ENCODE measurements around the gene STK32A.

DNA sequence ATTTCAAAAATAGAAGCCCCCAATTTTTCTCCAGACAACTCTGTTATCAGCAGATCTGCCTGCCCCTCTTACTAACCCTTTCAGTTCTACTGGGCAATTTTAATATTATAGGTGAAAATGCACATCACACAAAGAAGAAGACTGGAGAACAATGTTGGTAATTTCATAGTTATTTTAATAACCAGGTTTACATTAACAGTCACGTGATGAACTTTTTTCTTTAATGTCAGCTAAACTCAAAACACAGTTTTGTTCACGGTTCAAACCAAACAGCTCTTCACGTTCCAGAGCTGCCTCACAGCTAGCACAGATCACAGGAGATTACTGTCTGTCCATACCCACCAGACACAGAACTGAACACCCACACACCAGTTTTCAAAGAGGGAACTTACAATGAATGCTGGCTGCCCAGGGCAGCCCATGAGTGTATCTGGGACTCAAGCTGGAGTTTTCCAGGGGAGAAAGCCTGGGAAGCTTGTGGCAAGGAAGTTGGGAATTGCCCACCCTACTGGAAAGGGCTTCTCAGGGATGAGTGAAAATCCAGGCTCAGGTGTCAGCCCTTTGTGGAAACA lies 155.9 kb downstream of the STK32A start:
- TF ChIP-seq POLR2A (IDR thresholded peaks at IDR 0.05) = no peak
- TF ChIP-seq, protein P1, sequence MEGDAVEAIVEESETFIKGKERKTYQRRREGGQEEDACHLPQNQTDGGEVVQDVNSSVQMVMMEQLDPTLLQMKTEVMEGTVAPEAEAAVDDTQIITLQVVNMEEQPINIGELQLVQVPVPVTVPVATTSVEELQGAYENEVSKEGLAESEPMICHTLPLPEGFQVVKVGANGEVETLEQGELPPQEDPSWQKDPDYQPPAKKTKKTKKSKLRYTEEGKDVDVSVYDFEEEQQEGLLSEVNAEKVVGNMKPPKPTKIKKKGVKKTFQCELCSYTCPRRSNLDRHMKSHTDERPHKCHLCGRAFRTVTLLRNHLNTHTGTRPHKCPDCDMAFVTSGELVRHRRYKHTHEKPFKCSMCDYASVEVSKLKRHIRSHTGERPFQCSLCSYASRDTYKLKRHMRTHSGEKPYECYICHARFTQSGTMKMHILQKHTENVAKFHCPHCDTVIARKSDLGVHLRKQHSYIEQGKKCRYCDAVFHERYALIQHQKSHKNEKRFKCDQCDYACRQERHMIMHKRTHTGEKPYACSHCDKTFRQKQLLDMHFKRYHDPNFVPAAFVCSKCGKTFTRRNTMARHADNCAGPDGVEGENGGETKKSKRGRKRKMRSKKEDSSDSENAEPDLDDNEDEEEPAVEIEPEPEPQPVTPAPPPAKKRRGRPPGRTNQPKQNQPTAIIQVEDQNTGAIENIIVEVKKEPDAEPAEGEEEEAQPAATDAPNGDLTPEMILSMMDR (IDR thresholded peaks at IDR 0.05) = no peak

Data from thyroid gland (tissue), 4 donors.